SKM-1 (cell line): ENCODE results near the gene ELMO1.

ENCODE experiments used
- DNase-seq: peaks from one replicate; lab custom pipeline; 2025; ENCODE audit not compliant: unreplicated experiment; lab: John Stamatoyannopoulos, UW

The ELMO1 gene

DNA sequence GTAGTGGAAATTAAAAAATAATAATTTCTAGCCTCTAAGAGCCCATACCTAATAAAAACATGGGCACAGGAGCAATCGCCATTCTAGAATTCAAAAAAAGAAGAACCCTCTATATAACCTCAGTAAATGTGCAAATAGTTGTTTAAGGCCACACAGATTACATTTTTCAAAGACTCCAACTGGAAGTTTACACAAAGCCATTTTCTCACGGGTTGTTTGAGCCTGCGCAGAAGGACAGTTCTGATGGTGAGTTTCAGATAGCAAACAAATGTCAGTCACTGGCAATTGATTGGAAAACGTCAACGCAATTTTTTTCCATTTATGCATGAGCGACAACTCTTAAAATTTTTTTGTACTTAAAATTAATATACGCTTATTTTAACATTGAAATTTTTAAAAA is 23.0 kb upstream of the ELMO1 start:
- no peak for DNase-seq

DNA sequence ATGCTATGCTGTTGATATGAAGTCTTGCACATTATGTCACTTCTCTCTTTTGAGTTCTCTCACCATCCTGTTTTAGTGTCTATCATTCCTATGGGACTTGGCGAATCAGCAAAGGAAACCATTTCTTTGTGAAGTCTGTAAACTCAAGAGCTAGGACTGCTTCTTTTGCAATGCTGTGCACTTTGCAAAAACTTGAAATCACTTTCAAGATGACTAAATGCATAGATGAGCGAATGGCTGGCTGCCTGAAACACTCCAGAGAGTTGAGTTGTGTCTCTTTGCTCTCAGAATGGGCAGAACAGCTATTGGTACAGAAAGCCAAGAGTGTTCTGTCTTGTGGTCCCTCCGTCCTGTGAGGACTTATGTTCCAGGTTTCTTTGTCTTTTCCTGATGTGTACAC is 18.3 kb upstream of the ELMO1 start:
- no peak for DNase-seq

DNA sequence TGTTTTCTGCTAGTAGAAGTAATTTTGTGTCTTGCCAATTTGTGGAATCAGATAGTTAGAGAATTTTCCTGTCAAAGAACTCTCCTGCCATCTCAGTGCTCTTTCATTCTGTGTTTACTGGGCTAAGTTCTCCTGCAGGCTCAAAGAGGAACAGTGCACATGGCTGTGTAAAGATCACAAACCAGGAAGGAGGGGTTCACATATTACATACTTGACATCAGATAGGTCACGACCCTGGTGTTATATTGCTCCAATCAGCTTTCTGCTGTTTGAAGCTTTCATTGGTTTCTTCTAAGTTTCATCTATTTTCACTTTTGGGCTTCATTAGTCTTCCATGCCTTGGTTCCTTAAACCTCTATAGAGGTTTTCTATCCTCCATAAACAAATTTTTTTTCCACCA is 13.5 kb upstream of the ELMO1 start:
- peak; percentile 26 for DNase-seq

GRCh38 chr7:37455081-37455480 is 6.4 kb upstream of the ELMO1 start:
- DNase-seq, result no peak

DNA sequence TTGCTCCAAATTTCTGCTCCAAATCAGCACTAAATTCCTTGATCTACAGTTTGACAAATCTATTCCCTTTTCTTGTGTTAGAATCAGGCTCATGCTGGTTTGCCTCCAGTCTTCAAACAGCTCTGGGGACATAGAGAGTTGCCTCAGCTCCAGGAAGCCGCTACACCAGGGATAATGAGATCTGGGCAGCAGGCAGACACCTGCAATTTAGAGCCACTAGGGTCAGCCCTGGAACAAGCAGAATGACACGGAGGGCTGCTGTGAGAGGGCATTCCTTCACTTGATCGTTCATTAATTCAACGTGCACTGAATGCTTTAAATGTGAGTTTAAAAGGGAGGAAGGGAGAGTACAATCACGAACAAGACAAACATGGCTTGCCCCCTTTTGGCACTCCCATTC is 3.7 kb upstream of the ELMO1 start:
- DNase-seq, result no peak

DNA sequence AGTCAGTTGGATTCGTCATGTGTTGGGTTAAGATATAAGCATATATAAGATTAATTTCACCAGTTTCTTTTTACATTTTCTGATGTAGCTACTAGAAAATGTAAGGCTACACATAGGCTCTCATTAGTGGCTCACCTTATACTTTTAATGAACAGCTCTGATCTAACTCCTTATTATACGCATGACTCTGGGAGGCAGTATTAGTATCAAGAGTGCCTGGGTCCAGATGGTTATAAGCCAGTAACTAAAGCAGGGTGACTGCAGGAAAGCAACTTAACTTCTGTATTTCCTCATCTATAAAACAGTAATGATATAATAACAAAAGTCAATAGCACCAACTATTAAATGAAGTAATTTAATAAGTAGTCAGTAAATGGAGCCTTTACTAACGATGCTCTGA is 1.4 kb upstream of the ELMO1 start:
- no peak for DNase-seq

- no peak for DNase-seq
Observed at GRCh38 chr7:37449621-37450020, 957 bp upstream of the ELMO1 start.

DNA sequence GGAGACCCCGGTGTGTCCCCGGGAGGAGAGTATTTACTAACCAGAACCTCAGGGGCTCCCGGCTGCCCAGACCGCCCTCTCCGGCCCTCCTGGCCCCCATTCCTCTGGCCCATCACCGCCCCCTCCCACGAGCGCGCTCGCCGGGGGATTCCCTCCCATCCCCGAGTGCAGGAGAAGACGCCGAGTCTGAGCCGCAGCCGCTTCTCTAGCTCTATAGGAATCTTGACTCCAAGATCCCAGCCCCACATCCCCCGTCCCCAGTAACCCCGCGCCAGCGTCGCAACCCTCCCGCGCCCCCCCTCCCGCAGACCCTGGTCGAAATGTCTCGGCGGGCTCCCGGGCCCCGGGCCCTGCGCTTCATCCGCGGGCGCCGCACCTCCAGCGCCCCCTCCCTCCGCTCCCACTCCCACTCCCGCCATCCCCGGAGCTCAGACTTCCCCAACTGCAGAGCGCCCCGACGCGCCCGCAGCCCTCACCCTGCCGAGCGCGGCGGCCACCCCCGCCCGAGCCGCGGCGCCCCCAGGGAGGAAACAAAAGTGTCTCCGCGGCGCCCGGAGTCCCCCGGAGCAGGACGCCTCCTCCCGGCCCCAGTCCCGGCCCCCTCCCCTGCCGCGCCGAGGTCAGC is 541 bp downstream of the ELMO1 start:
- no peak for DNase-seq

- no peak for DNase-seq
Observed at GRCh38 chr7:37446371-37446770, 2.3 kb downstream of the ELMO1 start.

DNA sequence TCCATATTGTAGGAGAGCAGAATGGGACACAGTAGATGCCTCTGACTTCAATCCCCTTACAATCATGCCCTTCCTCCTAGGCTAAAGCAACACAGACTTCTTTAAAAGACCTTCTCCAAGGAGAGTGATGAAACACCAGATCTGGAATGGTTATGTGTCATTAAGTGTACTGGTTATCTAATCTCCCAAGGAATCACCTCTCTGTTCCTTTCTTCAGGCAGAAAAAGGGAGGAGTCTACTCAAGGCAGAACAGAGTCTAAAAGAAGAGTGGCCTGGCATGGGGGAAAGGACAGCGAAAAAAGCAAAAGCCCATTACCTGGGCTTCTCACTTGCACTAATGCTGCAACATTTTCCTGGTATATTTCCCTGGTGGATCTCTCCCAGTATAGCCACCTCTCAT is 2.9 kb downstream of the ELMO1 start:
- no peak for DNase-seq

DNA sequence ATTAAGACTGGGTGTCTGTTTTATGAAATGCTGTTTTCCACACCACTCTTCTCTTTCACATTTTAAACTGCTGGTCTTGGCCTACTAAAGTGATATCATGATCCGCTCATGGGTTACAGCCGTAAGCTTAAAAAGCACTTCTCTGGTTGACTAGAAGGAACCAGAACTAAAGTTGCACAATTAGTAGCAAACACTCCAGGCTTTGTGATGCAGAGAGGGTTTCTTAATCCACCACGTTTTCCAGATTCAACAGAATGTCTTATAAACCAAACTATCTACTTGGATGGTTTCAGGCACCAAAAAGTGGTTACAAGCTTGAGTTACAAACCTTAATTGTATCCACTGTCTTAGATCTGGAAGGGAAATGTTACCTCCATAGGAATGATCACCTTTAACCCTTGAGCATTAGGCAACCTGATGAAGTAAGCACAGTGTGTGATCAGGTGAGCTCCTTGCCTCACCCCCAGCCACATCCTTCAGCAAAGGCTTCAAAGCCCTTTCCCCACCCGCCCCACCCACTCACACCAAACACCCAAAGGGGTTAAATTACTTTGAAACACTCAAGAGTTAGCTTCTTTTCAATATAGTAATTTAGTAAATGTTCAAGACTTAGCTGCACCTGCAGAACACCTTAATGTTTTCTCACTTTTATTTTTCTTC is 3.5 kb downstream of the ELMO1 start:
- peak; percentile 23 for DNase-seq

DNA sequence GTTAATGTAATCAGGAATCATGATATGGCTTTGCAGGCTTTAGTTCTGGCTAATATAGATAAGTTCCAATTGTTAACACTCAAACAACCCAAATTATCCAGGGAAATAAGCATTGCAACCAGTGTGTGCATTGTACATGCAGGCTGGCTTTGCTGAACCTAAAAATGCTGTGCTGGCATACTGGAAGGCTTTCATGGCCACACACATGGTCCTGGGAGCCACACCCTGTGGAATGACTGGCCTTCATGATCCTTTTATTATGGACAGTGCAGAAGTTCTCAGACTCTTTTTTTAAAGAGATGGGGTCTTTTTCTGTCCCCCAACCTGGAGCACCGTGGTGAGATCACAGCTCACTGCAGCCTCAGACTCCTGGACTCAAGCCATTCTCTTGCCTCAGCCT is 5.0 kb downstream of the ELMO1 start:
- DNase-seq, result no peak

- no peak for DNase-seq
Observed at GRCh38 chr7:37442268-37442667, 6.4 kb downstream of the ELMO1 start.

DNA sequence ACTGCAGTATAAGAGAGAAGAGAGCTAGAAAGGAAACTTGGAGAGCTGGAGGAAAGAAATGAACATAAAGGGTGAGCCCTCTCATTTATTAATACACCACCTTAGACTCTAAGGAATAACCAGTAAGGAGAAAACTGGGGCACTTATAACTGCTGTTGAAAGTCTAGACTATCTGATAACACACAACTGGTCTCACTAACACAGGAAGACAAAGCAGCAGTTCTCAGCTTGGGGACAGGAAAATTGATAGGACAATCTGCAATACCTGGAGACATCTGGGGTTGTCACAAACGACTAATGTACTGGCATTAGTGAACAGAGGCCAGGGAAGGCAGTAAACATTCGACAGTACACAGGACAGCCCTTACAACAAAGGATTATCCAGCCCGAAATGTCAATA is 6.8 kb downstream of the ELMO1 start:
- no peak for DNase-seq

DNA sequence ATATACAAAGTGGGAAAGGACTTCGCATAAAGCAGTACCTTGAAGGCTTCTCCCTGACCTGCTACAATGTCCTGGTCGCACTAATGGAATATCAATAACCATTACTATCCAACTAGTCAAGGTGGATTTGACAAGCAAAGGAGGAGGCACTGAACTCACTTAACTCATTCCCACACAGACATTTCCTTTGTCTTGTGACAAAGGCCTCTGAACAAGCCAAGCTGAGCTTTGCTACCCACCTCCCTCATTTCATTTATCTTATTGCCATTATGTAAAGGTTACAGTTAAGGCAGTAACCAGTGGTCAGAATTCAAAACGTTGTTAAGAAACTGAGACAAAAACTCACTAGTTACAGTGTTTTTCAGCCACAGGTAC is 7.3 kb downstream of the ELMO1 start:
- DNase-seq, result no peak

DNA sequence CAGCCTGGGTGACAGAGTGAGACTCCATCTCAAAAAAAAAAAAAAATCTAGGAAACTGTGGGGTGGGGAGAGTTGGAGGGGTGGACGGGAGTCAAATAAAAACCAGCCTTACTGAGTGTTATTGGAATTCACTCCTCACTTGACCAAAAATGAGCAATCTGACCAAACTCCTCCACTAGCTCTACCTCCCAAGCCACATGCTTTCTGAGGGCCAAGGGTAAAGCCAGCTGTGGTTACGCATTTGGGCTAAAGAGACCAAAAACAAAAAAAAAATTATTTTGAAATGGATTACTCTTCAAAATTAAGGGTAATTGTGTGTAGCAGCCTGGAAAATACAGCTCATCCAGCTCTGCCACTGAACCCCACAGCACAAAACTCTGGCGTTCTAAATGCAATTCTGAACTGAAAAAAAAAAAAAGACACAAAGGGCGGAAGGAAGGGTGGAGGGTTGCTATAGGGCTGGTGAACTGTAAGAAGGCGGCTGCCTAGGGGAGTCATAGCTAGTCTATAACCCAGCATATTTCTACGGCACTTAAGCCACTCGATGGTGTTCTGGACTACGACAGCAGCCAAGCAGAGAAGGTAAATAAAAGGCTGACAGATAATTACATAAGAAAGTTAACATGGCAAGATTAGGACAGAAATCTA is 7.8 kb downstream of the ELMO1 start:
- DNase-seq, result no peak

GRCh38 chr7:37439653-37440026 is 9.0 kb downstream of the ELMO1 start:
- no peak for DNase-seq

- no peak for DNase-seq
Observed at GRCh38 chr7:37438906-37439652, 9.6 kb downstream of the ELMO1 start.

- DNase-seq, result no peak
Observed at GRCh38 chr7:37435156-37435855, 13.4 kb downstream of the ELMO1 start.

- DNase-seq, result no peak
Observed at GRCh38 chr7:37434529-37434928, 14.1 kb downstream of the ELMO1 start.

GRCh38 chr7:37433166-37433565 is 15.5 kb downstream of the ELMO1 start:
- DNase-seq, result no peak
